B cell (primary cell): ENCODE data around the gene PTPRN2. TPM values are rescaled to one million over a fixed set of nuclear protein-coding genes. Genes with fewer than 3 reads are reported as not detected.

Experiments used
- ATAC-seq: fragments of 200-7000 bp; cut with Tn5 transposase; one replicate; pipeline ENCODE4 v1.10.0; 2021; ENCODE audit warnings: low read depth, mild to moderate bottlenecking, moderate number of reproducible peaks, moderate library complexity
- CTCF ChIA-PET: fragments of 350-600 bp; sonication (Branson Sonifier 250); formaldehyde crosslinking; loops from one replicate; lab custom pipeline; 2021; ENCODE audit warnings: antibody characterized with exemption, inconsistent platforms; lab: Charles Lee
- POLR2A ChIA-PET: fragments of 350-600 bp; sonication (Branson Sonifier 250); formaldehyde crosslinking; loops from one replicate; lab custom pipeline; 2021; ENCODE audit warnings: antibody characterized with exemption; lab: Charles Lee
- DNase-seq: peaks from one replicate; pipeline ENCODE4 v3.0.0; 2013
- H2AFZ ChIP-seq: 2 replicates; pipeline ENCODE4 v1.6.1; 2012; ENCODE audit warnings: mild to moderate bottlenecking, low read depth, low read length; ENCODE audit not compliant: insufficient read depth, poor library complexity, severe bottlenecking
- H3K27ac ChIP-seq, 2 donors: 1 replicate in 1 of 2; 2 replicates in 1 of 2; pipeline ENCODE4 v1.5.1; 2012 to 2013; ENCODE audit warnings: low read length in 2 of 2, mild to moderate bottlenecking in 2 of 2, moderate library complexity in 1 of 2
- H3K27me3 ChIP-seq, 4 experiments: fragments of 200-600 bp in 1 of 4; sonication (generic) in 1 of 4; replicated peaks in 1 of 4; 1 replicate in 2 of 4; 2 replicates in 2 of 4; pipeline versions ENCODE4 v1.6.1 to v1.7.0; 2013 to 2016; ENCODE audit warnings: low read length in 3 of 4, mild to moderate bottlenecking in 2 of 4, mixed read lengths in 1 of 4, moderate library complexity in 1 of 4; ENCODE audit not compliant: insufficient read depth in 4 of 4, control insufficient read depth in 3 of 4; ENCODE audit errors: control extremely low read depth in 1 of 4
- H3K36me3 ChIP-seq, 2 experiments: replicated peaks in 1 of 2; 1 replicate in 1 of 2; 2 replicates in 1 of 2; pipeline versions ENCODE4 v1.6.1 to v1.7.1; 2013; ENCODE audit warnings: low read length in 1 of 2; ENCODE audit not compliant: insufficient read depth in 2 of 2, control insufficient read depth in 1 of 2; ENCODE audit errors: control extremely low read depth in 1 of 2, extremely low read depth in 1 of 2
- H3K4me1 ChIP-seq, 2 donors: fragments of 200-600 bp in 1 of 2; sonication (generic) in 1 of 2; 1 replicate in 1 of 2; 2 replicates in 1 of 2; pipeline versions ENCODE4 v1.5.1 to v1.6.1; 2013 to 2017; ENCODE audit warnings: low read length in 2 of 2; ENCODE audit not compliant: control insufficient read depth in 2 of 2, insufficient read depth in 2 of 2
- H3K4me2 ChIP-seq: replicated peaks from 2 replicates; pipeline ENCODE3; 2012; ENCODE audit warnings: mild to moderate bottlenecking, low read depth, low read length; ENCODE audit not compliant: poor library complexity, severe bottlenecking
- H3K4me3 ChIP-seq, 5 experiments: fragments of 200-600 bp in 1 of 5; sonication (generic) in 1 of 5; 1 replicate in 3 of 5; 2 replicates in 2 of 5; pipeline versions ENCODE4 v1.5.1 to v1.7.0; 2011 to 2016; ENCODE audit warnings: low read length in 4 of 5, mild to moderate bottlenecking in 4 of 5, low read depth in 2 of 5, control low read depth in 1 of 5, moderate library complexity in 1 of 5; ENCODE audit not compliant: insufficient read depth in 1 of 5; ENCODE audit errors: control extremely low read depth in 1 of 5, extremely low read depth in 1 of 5
- H3K79me2 ChIP-seq: fragments of 200-600 bp; sonication (generic); one replicate; pipeline ENCODE4 v1.6.0; 2016; ENCODE audit warnings: low read length; ENCODE audit not compliant: control insufficient read depth, insufficient read depth
- H3K9ac ChIP-seq: fragments of 200-600 bp; sonication (generic); 2 replicates; pipeline ENCODE4 v1.6.1; 2017; ENCODE audit warnings: mild to moderate bottlenecking, low read length, moderate library complexity
- H3K9me3 ChIP-seq, 3 donors: one replicate each; pipeline versions ENCODE4 v1.6.1 to v1.7.1; 2013; ENCODE audit warnings: low read length in 2 of 3; ENCODE audit not compliant: control insufficient read depth in 2 of 3, insufficient read depth in 1 of 3; ENCODE audit errors: control extremely low read depth in 1 of 3
- H4K20me1 ChIP-seq: 2 replicates; pipeline ENCODE4 v1.6.0; 2012; ENCODE audit warnings: mild to moderate bottlenecking, low read length; ENCODE audit not compliant: insufficient read depth, control insufficient read depth, poor library complexity, severe bottlenecking
- H3K27ac Mint-ChIP-seq: one replicate; pipeline ENCODE4 v1.8.0; 2021; ENCODE audit warnings: mixed read lengths
- H3K27me3 Mint-ChIP-seq: one replicate; pipeline ENCODE4 v1.8.0; 2021; ENCODE audit warnings: mixed read lengths
- H3K4me1 Mint-ChIP-seq: one replicate; pipeline ENCODE4 v1.8.0; 2021; ENCODE audit warnings: mixed read lengths
- H3K4me3 Mint-ChIP-seq: one replicate; pipeline ENCODE4 v1.8.0; 2021; ENCODE audit warnings: mixed read lengths
- H3K9me3 Mint-ChIP-seq: one replicate; pipeline ENCODE4 v1.8.0; 2022; ENCODE audit warnings: mixed read lengths; ENCODE audit not compliant: insufficient read depth
- CTCF ChIP-seq: fragments of 200-600 bp; IDR thresholded peaks from one replicate; pipeline ENCODE4 v1.8.0; 2022; ENCODE audit warnings: antibody characterized with exemption, mild to moderate bottlenecking
- EZH2 ChIP-seq: IDR thresholded peaks from 2 replicates; pipeline ENCODE4 v1.6.1; 2012; ENCODE audit warnings: borderline replicate concordance, low read depth, mild to moderate bottlenecking, moderate library complexity, low read length; ENCODE audit not compliant: insufficient read depth, poor library complexity, severe bottlenecking
- WGBS: methylation state at CpG from one replicate; pipeline ENCODE4 v1.1.5; 2013; ENCODE audit warnings: missing lambda C conversion rate; ENCODE audit not compliant: insufficient coverage; 5-methylcytosine and 5-hydroxymethylcytosine counted together
- intact Hi-C: fragments of 100-400 bp; cut with micrococcal nuclease; formaldehyde crosslinking; loops from one replicate; pipeline ENCODE4 v1.10.0; 2022
- polyA plus RNA-seq: library from polyadenylated mRNA; depleted of rRNA; stranded (reverse); fragments of >200 nt; gene quantifications from 2 replicates; pipeline ENCODE4 v1.2.3, GENCODE V29; 2012
- total RNA-seq, 2 donors: library from RNA; stranded (reverse); fragments of 120-200 nt in 1 of 2; gene quantifications; 1 replicate in 1 of 2; 2 replicates in 1 of 2; pipeline versions ENCODE4 v1.2.3 to v1.2.4, GENCODE V29; 2013 to 2022

PTPRN2 gene
- total and polyA plus RNA-seq, 2 donors (not counting 1 experiment from before 2014, with no cell fraction given) = 2.0 to 5.0 TPM

GRCh38 chr7:157723205-157723604 is 864.4 kb downstream of the PTPRN2 start:
- DNase-seq (no peak), ATAC-seq (no peak)
- Mint-ChIP-seq H3K9me3 (no peaks in the 10 kb centered on the region), H3K27me3 (no peaks in the 10 kb centered on the region), H3K4me3 (no peak overlapping the region), H3K4me1 (no peaks in the 10 kb centered on the region), H3K27ac (no peak overlapping the region)
- TF ChIP-seq CTCF (no peak), EZH2 (no peak)
- intact Hi-C loops = no loop called here
- H3K4me2 ChIP-seq = no peak overlapping the region
- no peak overlapping the region for H3K4me3 ChIP-seq
- peaks cover 0 to 12% (median 0%) of the 10 kb centered on the region in 3 donors for H3K9me3 ChIP-seq
- H3K79me2 ChIP-seq = no peaks in the 10 kb centered on the region
- no peak overlapping the region for H3K27ac ChIP-seq
- H2AFZ ChIP-seq = no peak overlapping the region
- H3K4me1 ChIP-seq = no peaks in the 10 kb centered on the region
- H4K20me1 ChIP-seq = no peaks in the 10 kb centered on the region
- no peaks in the 10 kb centered on the region for H3K27me3 ChIP-seq
- no peaks in the 10 kb centered on the region for H3K36me3 ChIP-seq
- no peak overlapping the region for H3K9ac ChIP-seq
- ChIA-PET CTCF (no interaction called here), POLR2A (no interaction called here)
- 74% methylated on average over 10 of the region's 10 CpGs for WGBS

GRCh38 chr7:157722137-157723060 is 865.2 kb downstream of the PTPRN2 start:
- Mint-ChIP-seq H3K27ac (no peak overlapping the region), H3K27me3 (no peaks in the 10 kb centered on the region), H3K4me3 (no peak overlapping the region), H3K4me1 (no peaks in the 10 kb centered on the region), H3K9me3 (no peaks in the 10 kb centered on the region)
- Histone ChIP-seq H3K79me2 (no peaks in the 10 kb centered on the region), H3K27ac (no peak overlapping the region), H2AFZ (no peak overlapping the region), H3K4me1 (no peaks in the 10 kb centered on the region), H4K20me1 (no peaks in the 10 kb centered on the region), H3K4me2 (no peak overlapping the region), H3K9ac (no peak overlapping the region), H3K9me3 (peaks cover 0 to 18% (median 0%) of the 10 kb centered on the region in 3 donors), H3K4me3 (no peak overlapping the region), H3K36me3 (no peaks in the 10 kb centered on the region), H3K27me3 (no peaks in the 10 kb centered on the region)
- DNase-seq = no peak
- ChIA-PET CTCF (no interaction called here), POLR2A (no interaction called here)
- TF ChIP-seq CTCF (no peak), EZH2 (no peak)
- intact Hi-C loops = no loop called here
- no peak for ATAC-seq
- 90% methylated on average over 27 of the region's 32 CpGs for WGBS
